HG03159 (cell line): ENCODE results near the gene OR7G1.
"Not testable (repeated sequence)": the region's sequence is repeated elsewhere in the genome, so short reads cannot be mapped to it uniquely, and the experiment has no call there.

ENCODE experiments used
- ATAC-seq: cut with Tn5 transposase; IDR thresholded peaks from one replicate; pipeline ENCODE4 v1.9.1; 2021; ENCODE audit warnings: mild to moderate bottlenecking, moderate library complexity; ENCODE audit not compliant: unreplicated experiment

Gene OR7G1

DNA sequence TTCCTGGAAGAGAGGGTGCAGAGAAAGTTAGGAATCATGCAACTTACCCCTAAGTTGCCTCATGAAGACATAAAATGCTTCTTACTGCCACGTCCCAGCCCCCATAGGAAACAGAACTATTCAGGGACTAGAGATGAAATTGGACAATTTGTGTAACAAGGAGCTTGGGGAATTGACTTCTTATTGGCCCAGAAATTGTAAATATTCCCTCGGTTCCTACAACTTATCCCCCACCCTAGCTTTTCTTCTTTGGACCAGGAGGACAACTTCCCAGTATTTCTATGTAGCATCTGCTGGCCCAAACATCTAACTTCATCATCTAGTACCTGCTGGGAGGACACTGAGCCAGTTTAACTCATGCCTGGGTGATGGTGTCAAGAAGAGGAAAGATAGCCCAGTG lies 28.8 kb downstream of the OR7G1 start, which contains the start of gene OR1M1:
Gene OR1M1, plus strand, starts transcription at position 301 of the 400 bp plus-strand sequence. CDS start 6,184 bp downstream, outside the sequence.
- no peak for ATAC-seq

GRCh38 chr19:9078651-9079050 lies 36.9 kb downstream of the OR7G1 start:
- ATAC-seq, result no peak

DNA sequence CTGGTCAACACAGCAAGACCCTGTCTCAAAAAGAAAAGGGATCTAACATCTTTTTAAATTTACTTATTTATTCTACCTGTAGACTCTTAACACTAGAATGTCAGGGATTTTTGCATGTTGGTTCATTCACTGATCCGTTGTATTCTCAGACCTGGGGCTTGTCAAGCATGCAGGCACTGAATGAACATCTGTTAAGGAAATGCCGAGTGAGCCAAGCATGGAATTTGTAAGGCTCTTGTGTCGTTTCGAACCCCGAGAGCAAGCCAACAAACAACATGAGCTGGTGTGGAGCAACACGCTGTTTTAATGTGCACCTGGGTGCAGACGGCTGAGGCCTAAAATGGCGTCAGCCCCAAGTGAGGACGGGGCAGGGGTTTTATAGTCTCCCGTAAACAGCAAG lies 38.7 kb downstream of the OR7G1 start:
- ATAC-seq, result no peak

GRCh38 chr19:9075064-9075949 lies 40.3 kb downstream of the OR7G1 start:
- ATAC-seq, result no peak

DNA sequence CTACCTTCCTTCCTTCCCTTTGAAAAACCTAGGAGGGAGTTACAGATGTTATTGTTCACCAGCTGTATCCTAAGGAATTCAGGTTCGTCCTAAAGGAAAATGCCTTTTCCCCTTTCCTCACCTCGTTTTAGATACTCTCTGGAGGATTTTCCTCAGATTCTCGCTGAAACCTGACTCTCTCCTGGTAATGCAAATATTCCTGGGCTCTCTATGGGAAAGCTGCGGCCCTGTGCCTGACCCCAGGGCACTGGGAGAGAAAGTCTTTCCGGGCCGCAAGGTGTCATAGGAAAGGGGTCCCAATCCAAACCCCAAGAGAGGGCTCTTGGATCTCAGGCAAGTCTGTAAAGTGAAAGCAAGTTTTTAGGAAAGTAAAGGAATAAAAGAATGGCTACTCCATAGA lies 41.8 kb downstream of the OR7G1 start:
- ATAC-seq, result no peak

DNA sequence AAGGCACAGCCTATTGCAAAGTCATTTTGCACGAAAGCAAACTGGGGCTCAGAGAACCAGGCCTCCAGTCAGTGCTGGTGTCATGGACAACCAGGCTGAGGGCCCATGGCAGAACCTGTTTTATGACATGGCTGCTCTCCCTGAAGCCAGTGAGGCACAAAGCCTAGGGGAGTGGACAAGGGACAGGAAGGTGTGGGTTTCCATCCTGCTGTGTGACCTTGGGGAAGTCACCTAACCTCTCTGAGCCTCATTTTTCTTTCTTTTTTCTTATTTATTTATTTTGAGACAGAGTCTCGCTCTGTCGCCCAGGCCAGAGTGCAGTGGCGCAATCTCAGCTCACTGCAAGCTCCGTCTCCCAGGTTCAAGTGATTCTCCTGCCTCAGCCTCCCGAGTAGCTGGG lies 43.8 kb downstream of the OR7G1 start:
- ATAC-seq, result not testable (repeated sequence)

DNA sequence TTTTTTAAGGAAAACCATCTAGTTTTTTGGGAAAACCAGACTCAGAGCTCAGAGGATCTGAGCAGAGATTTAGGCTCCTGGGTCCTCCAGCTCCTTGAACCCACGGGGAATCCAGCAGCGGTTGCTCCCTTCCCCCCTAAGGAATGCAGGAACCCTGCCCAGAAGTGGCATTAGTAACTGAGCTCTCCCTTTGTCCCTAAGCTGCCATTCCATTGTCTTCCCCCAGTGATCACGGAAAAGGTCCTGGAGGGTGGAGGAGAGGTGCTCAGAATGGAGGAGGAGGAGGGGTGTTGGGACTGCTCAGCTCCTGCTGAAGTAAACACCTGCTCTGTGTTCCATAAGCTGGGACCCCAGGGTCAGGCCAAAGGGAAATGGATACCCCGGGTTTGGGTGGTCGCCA lies 45.5 kb downstream of the OR7G1 start:
- no peak for ATAC-seq

- no peak for ATAC-seq
Observed at GRCh38 chr19:9065457-9066014, 50.0 kb downstream of the OR7G1 start.
